Osteoblast (primary cell): ENCODE measurements around the gene NCR2. TPM values are rescaled to one million over a fixed set of nuclear protein-coding genes. Genes with fewer than 3 reads are reported as not detected.
A peak's percentile ranks its signal among the peaks of the same experiment; 100 is the strongest.

Experiments used
- DNase-seq: peaks from one replicate; pipeline ENCODE4 v3.0.0; 2011; ENCODE audit warnings: low spot score, mixed read lengths; ENCODE audit not compliant: insufficient read length; ENCODE audit errors: missing footprints
- H2AFZ ChIP-seq: 2 replicates; pipeline ENCODE4 v1.6.0; 2011; ENCODE audit warnings: mild to moderate bottlenecking, low read length
- H3K27ac ChIP-seq: 2 replicates; pipeline ENCODE4 v1.5.1; 2011; ENCODE audit warnings: mild to moderate bottlenecking, low read depth, low read length, moderate library complexity
- H3K27me3 ChIP-seq: 2 replicates; pipeline ENCODE4 v1.6.0; 2012; ENCODE audit warnings: mild to moderate bottlenecking, control low read depth, inconsistent platforms, low read length, moderate library complexity; ENCODE audit not compliant: insufficient read depth
- H3K36me3 ChIP-seq: 2 replicates; pipeline ENCODE4 v1.5.1; 2011; ENCODE audit warnings: mild to moderate bottlenecking, low read length, control low read depth, moderate library complexity; ENCODE audit not compliant: insufficient read depth
- H3K4me1 ChIP-seq: 2 replicates; pipeline ENCODE4 v1.5.1; 2011; ENCODE audit warnings: mild to moderate bottlenecking, low read length, control low read depth, moderate library complexity; ENCODE audit not compliant: insufficient read depth
- H3K4me2 ChIP-seq: 2 replicates; pipeline ENCODE4 v1.6.0; 2011; ENCODE audit warnings: mild to moderate bottlenecking, low read length; ENCODE audit not compliant: insufficient read depth
- H3K4me3 ChIP-seq: fragments of 200-600 bp; sonication (generic); 3 replicates; pipeline ENCODE4 v1.5.1; 2012; ENCODE audit warnings: mild to moderate bottlenecking, low read length, inconsistent platforms; ENCODE audit not compliant: insufficient read depth
- H3K79me2 ChIP-seq: 2 replicates; pipeline ENCODE4 v1.6.0; 2012; ENCODE audit warnings: mild to moderate bottlenecking, low read length, control low read depth, inconsistent platforms; ENCODE audit not compliant: insufficient read depth
- H3K9me3 ChIP-seq: 2 replicates; pipeline ENCODE4 v1.5.1; 2011; ENCODE audit warnings: low read depth, low read length, control low read depth
- H4K20me1 ChIP-seq: 2 replicates; pipeline ENCODE4 v1.6.0; 2012; ENCODE audit warnings: mild to moderate bottlenecking, low read length, control low read depth; ENCODE audit not compliant: insufficient read depth
- CTCF ChIP-seq: IDR thresholded peaks from 2 replicates; pipeline ENCODE4 v1.5.1; 2011; ENCODE audit warnings: mild to moderate bottlenecking, low read depth, low read length, moderate library complexity; ENCODE audit errors: extremely low read depth
- total RNA-seq: library from RNA; depleted of rRNA; stranded (reverse); fragments of >200 nt; gene quantifications from 2 replicates; pipeline ENCODE4 v1.2.3, GENCODE V29; 2012

NCR2 gene
- total RNA-seq, 1 donor = not detected

GRCh38 chr6:41325446-41326066 is 9.9 kb upstream of the NCR2 start:
- no peaks in the 10 kb centered on the region for H3K79me2 ChIP-seq
- TF ChIP-seq CTCF = no peak
- H3K4me1 ChIP-seq = no peaks in the 10 kb centered on the region
- no peak for DNase-seq
- no peak overlapping the region for H3K4me3 ChIP-seq
- no peaks in the 10 kb centered on the region for H3K9me3 ChIP-seq
- peaks cover 44% of the 10 kb centered on the region for H3K27me3 ChIP-seq
- H3K27ac ChIP-seq = no peak overlapping the region
- H3K36me3 ChIP-seq = no peaks in the 10 kb centered on the region
- H2AFZ ChIP-seq = no peak overlapping the region
- H3K4me2 ChIP-seq = no peak overlapping the region
- H4K20me1 ChIP-seq = no peaks in the 10 kb centered on the region

GRCh38 chr6:41326092-41326491 is 9.3 kb upstream of the NCR2 start:
- Histone ChIP-seq H3K9me3 (no peaks in the 10 kb centered on the region), H3K4me1 (no peaks in the 10 kb centered on the region), H4K20me1 (no peaks in the 10 kb centered on the region), H3K4me3 (no peak overlapping the region), H3K4me2 (no peak overlapping the region), H3K36me3 (no peaks in the 10 kb centered on the region), H3K27ac (no peak overlapping the region), H3K27me3 (peaks cover 44% of the 10 kb centered on the region), H3K79me2 (no peaks in the 10 kb centered on the region), H2AFZ (no peak overlapping the region)
- peak; percentile 34 for DNase-seq
- TF ChIP-seq CTCF = no peak

GRCh38 chr6:41327177-41327576 is 8.2 kb upstream of the NCR2 start:
- DNase-seq = no peak
- no peaks in the 10 kb centered on the region for H3K9me3 ChIP-seq
- no peak overlapping the region for H3K4me3 ChIP-seq
- H3K79me2 ChIP-seq = no peaks in the 10 kb centered on the region
- H3K4me2 ChIP-seq = no peak overlapping the region
- no peaks in the 10 kb centered on the region for H3K36me3 ChIP-seq
- no peaks in the 10 kb centered on the region for H4K20me1 ChIP-seq
- no peaks in the 10 kb centered on the region for H3K4me1 ChIP-seq
- no peak overlapping the region for H2AFZ ChIP-seq
- H3K27me3 ChIP-seq = peaks cover 47% of the 10 kb centered on the region
- H3K27ac ChIP-seq = no peak overlapping the region
- no peak for TF ChIP-seq CTCF

GRCh38 chr6:41331401-41332150 is 3.8 kb upstream of the NCR2 start:
- H3K9me3 ChIP-seq = no peaks in the 10 kb centered on the region
- H2AFZ ChIP-seq = no peak overlapping the region
- H3K4me3 ChIP-seq = no peak overlapping the region
- no peak overlapping the region for H3K27ac ChIP-seq
- DNase-seq = peak; percentile 39
- H4K20me1 ChIP-seq = no peaks in the 10 kb centered on the region
- no peak overlapping the region for H3K4me2 ChIP-seq
- no peaks in the 10 kb centered on the region for H3K36me3 ChIP-seq
- no peaks in the 10 kb centered on the region for H3K79me2 ChIP-seq
- no peaks in the 10 kb centered on the region for H3K4me1 ChIP-seq
- TF ChIP-seq CTCF = no peak
- H3K27me3 ChIP-seq = peaks cover 24% of the 10 kb centered on the region
